ENCODE results near the gene TBX1. TPM values are rescaled to one million over a fixed set of nuclear protein-coding genes. Genes with fewer than 3 reads are reported as not detected.

TBX1 gene
- total RNA-seq, 4 donors from 2014 or later, result 1.6 to 7.0 (median 4.8) TPM

- H3K36me3 ChIP-seq, result peaks cover 5% of the 10 kb centered on the region
- no peak overlapping the region for H3K4me3 ChIP-seq
- TF ChIP-seq CTCF (IDR thresholded peaks at IDR 0.05) (no peak), POLR2A (IDR thresholded peaks at IDR 0.05) (no peak), EP300 (IDR thresholded peaks at IDR 0.05) (no peak), POLR2AphosphoS5 (IDR thresholded peaks at IDR 0.05) (no peak)
- H3K4me1 ChIP-seq, result peaks cover 29% of the 10 kb centered on the region
- WGBS, result 63% methylated on average over 61 of the region's 61 CpGs
- no peak for DNase-seq (ENCODE audit: low spot score in 2 of 2)
- H3K9me3 ChIP-seq, result no peaks in the 10 kb centered on the region
- H3K27me3 ChIP-seq, result peaks cover 39% of the 10 kb centered on the region
- no peak overlapping the region for H3K27ac ChIP-seq
Measured at GRCh38 chr22:19727310-19728150, 33.0 kb upstream of the TBX1 start.

GRCh38 chr22:19728271-19728670, 32.3 kb upstream of the TBX1 start:
- Histone ChIP-seq H3K4me1 (peaks cover 22% of the 10 kb centered on the region), H3K36me3 (no peaks in the 10 kb centered on the region), H3K27me3 (peaks cover 37% of the 10 kb centered on the region), H3K27ac (no peak overlapping the region), H3K4me3 (no peak overlapping the region), H3K9me3 (no peaks in the 10 kb centered on the region)
- TF ChIP-seq POLR2AphosphoS5 (IDR thresholded peaks at IDR 0.05), result no peak
- TF ChIP-seq CTCF (IDR thresholded peaks at IDR 0.05), result no peak
- TF ChIP-seq EP300 (IDR thresholded peaks at IDR 0.05), result no peak
- no peak for TF ChIP-seq POLR2A (IDR thresholded peaks at IDR 0.05)
- WGBS, result 86% methylated on average over 3 of the region's 6 CpGs
- DNase-seq (ENCODE audit: low spot score in 2 of 2), result no peak

- H3K4me1 ChIP-seq, result peaks cover 16% of the 10 kb centered on the region
- TF ChIP-seq POLR2A (IDR thresholded peaks at IDR 0.05), result no peak
- no peak for TF ChIP-seq CTCF (IDR thresholded peaks at IDR 0.05)
- TF ChIP-seq POLR2AphosphoS5 (IDR thresholded peaks at IDR 0.05), result no peak
- TF ChIP-seq EP300 (IDR thresholded peaks at IDR 0.05), result no peak
- H3K9me3 ChIP-seq, result no peaks in the 10 kb centered on the region
- no peak overlapping the region for H3K27ac ChIP-seq
- H3K27me3 ChIP-seq, result peaks cover 31% of the 10 kb centered on the region
- H3K4me3 ChIP-seq, result no peak overlapping the region
- no peak for DNase-seq (ENCODE audit: low spot score in 2 of 2)
- WGBS, result no CpG with 5 or more reads among the region's 10 CpGs
- no peaks in the 10 kb centered on the region for H3K36me3 ChIP-seq
Measured at GRCh38 chr22:19728836-19729235, 31.7 kb upstream of the TBX1 start.

GRCh38 chr22:19729507-19729906, 31.1 kb upstream of the TBX1 start:
- Histone ChIP-seq H3K9me3 (no peaks in the 10 kb centered on the region), H3K4me1 (peaks cover 10% of the 10 kb centered on the region), H3K36me3 (no peaks in the 10 kb centered on the region), H3K4me3 (no peak overlapping the region), H3K27me3 (peaks cover 25% of the 10 kb centered on the region), H3K27ac (no peak overlapping the region)
- DNase-seq (ENCODE audit: low spot score in 2 of 2), result no peak
- 80% methylated on average over 5 of the region's 9 CpGs for WGBS
- TF ChIP-seq POLR2AphosphoS5 (IDR thresholded peaks at IDR 0.05) (no peak), POLR2A (IDR thresholded peaks at IDR 0.05) (no peak), CTCF (IDR thresholded peaks at IDR 0.05) (no peak), EP300 (IDR thresholded peaks at IDR 0.05) (no peak)

- Histone ChIP-seq H3K4me1 (peaks cover 10% of the 10 kb centered on the region), H3K27ac (no peak overlapping the region), H3K9me3 (no peaks in the 10 kb centered on the region), H3K4me3 (no peak overlapping the region), H3K27me3 (peaks cover 18% of the 10 kb centered on the region), H3K36me3 (no peaks in the 10 kb centered on the region)
- WGBS, result 75% methylated on average over 6 of the region's 8 CpGs
- TF ChIP-seq POLR2A (IDR thresholded peaks at IDR 0.05) (no peak), CTCF (IDR thresholded peaks at IDR 0.05) (no peak), POLR2AphosphoS5 (IDR thresholded peaks at IDR 0.05) (no peak), EP300 (IDR thresholded peaks at IDR 0.05) (no peak)
- no peak for DNase-seq (ENCODE audit: low spot score in 2 of 2)
Measured at GRCh38 chr22:19730198-19730597, 30.4 kb upstream of the TBX1 start.
